GM12891 (cell line): ENCODE results near the gene STX10.

Source experiments
- POLR2A ChIP-seq: IDR thresholded peaks from 2 replicates; pipeline ENCODE4 v1.6.1; 2011; ENCODE audit warnings: low read depth, low read length, control low read depth
- POLR2AphosphoS5 ChIP-seq: IDR thresholded peaks from 2 replicates; pipeline ENCODE4 v1.6.1; 2011; ENCODE audit warnings: low read depth, low read length, control low read depth

- TF ChIP-seq POLR2A (no peak), POLR2AphosphoS5 (no peak)
Observed at GRCh38 chr19:13187419-13187818, 37.2 kb upstream of the STX10 start.
